ENCODE results near the gene ITGB2. TPM values are rescaled to one million over a fixed set of nuclear protein-coding genes. Genes with fewer than 3 reads are reported as not detected.

The ITGB2 gene
- total RNA-seq, 2 donors from 2014 or later, result 16.7 to 63.6 TPM

DNA sequence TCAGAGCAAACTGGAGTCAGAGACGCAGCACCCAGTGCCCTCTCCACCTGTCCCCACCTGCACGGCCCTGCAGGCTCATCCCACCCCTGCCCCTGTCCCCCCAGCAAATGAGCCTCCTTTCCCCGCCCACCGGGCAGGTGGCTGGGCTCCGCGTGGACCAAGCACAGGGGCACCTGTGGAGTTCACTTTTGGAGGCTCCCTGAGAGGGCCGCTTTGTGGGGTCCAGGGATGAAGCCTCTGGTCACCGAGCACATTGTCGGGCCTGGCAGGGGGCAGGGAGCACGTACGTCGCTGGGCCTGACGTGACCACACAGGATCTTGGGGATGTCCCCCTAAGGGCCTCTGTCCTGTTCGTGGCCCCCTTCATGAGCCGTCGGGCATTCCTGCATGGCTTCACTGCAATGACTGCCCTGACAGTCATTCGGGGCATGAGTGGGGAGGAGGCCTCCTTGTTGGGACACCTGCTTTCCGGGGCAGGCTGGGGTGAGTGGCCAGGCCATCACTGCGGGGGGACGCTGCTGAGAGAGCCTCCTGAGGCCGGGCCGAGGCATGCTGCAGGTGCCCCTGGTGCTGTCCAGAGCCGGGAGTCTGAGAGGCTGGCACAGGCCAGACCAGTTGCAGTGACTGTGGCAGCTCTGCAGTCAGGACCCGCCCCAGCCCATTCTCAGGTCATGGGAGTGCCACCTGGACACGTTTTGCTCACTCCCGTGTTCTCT is 38.8 kb upstream of the ITGB2 start:
- TF ChIP-seq, protein P1, sequence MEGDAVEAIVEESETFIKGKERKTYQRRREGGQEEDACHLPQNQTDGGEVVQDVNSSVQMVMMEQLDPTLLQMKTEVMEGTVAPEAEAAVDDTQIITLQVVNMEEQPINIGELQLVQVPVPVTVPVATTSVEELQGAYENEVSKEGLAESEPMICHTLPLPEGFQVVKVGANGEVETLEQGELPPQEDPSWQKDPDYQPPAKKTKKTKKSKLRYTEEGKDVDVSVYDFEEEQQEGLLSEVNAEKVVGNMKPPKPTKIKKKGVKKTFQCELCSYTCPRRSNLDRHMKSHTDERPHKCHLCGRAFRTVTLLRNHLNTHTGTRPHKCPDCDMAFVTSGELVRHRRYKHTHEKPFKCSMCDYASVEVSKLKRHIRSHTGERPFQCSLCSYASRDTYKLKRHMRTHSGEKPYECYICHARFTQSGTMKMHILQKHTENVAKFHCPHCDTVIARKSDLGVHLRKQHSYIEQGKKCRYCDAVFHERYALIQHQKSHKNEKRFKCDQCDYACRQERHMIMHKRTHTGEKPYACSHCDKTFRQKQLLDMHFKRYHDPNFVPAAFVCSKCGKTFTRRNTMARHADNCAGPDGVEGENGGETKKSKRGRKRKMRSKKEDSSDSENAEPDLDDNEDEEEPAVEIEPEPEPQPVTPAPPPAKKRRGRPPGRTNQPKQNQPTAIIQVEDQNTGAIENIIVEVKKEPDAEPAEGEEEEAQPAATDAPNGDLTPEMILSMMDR (IDR thresholded peaks at IDR 0.05), result no peak
- no peak for DNase-seq (ENCODE audit: low spot score)
- H3K4me1 ChIP-seq, result peaks cover 0 to 60% of the 10 kb centered on the region in 2 donors

DNA sequence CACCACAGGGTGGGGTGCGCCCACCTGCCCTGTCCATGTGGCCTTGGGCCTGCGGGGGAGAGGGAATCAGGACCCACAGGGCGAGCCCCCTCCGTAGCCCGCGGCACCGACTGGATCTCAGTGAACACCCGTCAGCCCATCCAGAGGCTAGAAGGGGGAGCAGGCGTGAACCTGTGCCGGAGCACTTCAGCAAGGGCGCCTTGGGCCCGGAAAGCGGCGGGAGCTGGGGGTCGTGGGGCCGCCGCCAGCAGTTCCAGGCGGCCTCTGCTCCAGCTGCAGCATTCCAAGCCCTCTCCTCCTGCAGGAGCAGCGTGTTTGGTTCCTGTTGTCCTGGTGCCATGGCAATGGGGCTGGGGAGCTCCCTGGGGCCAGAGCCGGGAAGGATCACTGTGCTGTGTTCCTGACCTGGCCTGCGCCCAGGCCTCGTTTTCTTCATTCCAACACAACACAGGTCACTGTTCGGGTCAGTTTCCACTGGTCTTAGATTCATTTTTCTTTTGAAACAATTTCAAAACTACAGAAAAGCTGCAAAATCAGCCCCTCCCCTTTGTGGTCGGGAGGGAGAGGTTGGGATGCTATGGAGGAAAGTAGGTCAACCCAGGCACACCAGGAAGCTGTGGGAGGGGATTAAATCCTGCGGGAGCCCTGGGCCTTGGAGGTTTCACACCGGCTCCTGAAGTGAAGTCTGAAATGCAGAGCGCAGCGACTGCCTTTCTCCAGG is 37.9 kb upstream of the ITGB2 start:
- no peaks in the 10 kb centered on the region for H3K9me3 ChIP-seq
- H3K27me3 ChIP-seq, result no peaks in the 10 kb centered on the region
- H3K4me3 ChIP-seq, result peak overlapping the region in 1 of 2 donors; percentile 35
- peak overlapping the region; percentile 70 to 91 for H3K27ac ChIP-seq
- TF ChIP-seq, protein P1 (IDR thresholded peaks at IDR 0.05), result no peak
- peaks cover 0 to 68% of the 10 kb centered on the region in 2 donors for H3K4me1 ChIP-seq
- DNase-seq (ENCODE audit: low spot score), result peak; percentile 90
- no peaks in the 10 kb centered on the region for H3K36me3 ChIP-seq

More for the DNA sequence above, 38.8 kb upstream of the ITGB2 start:
- no peaks in the 10 kb centered on the region for H3K27me3 ChIP-seq
- no peaks in the 10 kb centered on the region for H3K36me3 ChIP-seq
- peak overlapping the region; percentile 70 to 91 for H3K27ac ChIP-seq
- H3K9me3 ChIP-seq, result no peaks in the 10 kb centered on the region
- peak overlapping the region in 1 of 2 donors; percentile 35 for H3K4me3 ChIP-seq

DNA sequence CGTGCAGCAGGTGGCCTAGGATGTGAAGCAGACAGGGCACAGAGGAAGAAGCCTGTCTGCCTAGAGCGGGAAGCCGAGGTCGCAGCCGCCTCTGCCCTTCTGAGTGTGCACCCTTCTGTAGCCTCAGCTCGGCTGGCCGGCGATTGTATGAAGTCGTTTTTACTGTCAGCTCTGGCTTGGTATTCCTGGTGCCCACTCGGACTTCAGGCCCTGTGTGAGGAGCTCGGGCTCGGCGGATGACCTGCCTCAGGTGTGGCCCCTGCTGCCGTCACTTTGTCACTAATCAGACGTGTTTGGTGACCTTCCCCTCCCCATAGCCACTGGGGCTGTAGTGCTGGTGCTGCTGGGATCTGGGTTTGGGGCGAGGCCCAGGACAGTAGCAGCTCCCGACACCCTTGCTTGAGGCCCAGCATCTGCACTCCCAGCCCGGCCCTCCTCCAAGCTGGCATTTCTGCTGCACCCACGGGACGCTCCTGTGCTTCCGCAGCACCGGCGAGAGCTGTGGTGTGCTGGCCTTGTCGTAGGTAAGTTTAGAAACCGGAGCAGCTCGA is 37.3 kb upstream of the ITGB2 start:
- Histone ChIP-seq H3K27ac (peak overlapping the region; percentile 70 to 91), H3K27me3 (no peaks in the 10 kb centered on the region), H3K9me3 (no peaks in the 10 kb centered on the region), H3K4me3 (peak overlapping the region in 1 of 2 donors; percentile 35), H3K36me3 (no peaks in the 10 kb centered on the region), H3K4me1 (peaks cover 0 to 74% of the 10 kb centered on the region in 2 donors)
- DNase-seq (ENCODE audit: low spot score), result no peak
- TF ChIP-seq, protein P1 (IDR thresholded peaks at IDR 0.05), result no peak

DNA sequence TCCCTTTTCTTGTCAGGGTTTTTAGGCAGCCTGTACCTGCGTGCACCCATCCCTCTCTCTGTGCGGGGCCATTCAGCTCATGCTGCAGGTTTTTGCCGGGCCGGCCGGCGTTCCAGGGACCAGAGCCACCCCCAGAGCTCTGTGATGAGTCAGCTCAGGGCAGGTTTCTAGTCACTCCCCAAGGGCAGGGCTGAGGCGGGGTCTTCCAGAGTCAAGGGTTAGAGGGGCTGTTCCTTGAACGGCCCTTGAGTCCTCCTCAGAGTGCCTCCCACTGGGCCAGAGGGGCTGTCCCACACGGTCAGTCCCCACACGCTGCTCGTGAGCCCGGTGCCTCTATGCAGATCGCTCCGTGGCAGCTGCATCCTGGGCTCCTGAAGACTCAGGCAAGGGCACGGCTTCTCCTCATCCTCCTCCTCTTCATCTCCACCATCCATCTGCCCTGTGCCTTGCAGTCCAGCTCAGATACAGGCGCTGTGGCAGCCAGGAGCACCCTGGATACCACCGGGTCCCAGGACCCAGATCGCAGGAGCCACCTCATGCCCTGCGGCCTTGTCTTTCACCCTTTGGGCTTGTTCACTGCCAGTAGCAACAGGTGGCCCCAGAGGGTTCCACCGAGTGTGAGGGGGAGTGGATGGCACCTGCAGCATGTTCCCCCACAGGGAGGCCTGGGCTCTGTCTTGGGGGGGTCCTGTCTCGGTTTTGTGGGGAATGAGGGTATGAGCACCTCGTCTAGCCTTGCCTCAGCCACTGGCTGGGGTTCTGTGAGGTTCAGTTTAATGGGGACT is 36.5 kb upstream of the ITGB2 start:
- no peak overlapping the region for H3K4me3 ChIP-seq
- no peaks in the 10 kb centered on the region for H3K36me3 ChIP-seq
- peaks cover 0 to 77% of the 10 kb centered on the region in 2 donors for H3K4me1 ChIP-seq
- DNase-seq (ENCODE audit: low spot score), result no peak
- H3K9me3 ChIP-seq, result no peaks in the 10 kb centered on the region
- H3K27me3 ChIP-seq, result no peaks in the 10 kb centered on the region
- H3K27ac ChIP-seq, result peak overlapping the region; percentile 70 to 91
- TF ChIP-seq, protein P1 (IDR thresholded peaks at IDR 0.05), result no peak

DNA sequence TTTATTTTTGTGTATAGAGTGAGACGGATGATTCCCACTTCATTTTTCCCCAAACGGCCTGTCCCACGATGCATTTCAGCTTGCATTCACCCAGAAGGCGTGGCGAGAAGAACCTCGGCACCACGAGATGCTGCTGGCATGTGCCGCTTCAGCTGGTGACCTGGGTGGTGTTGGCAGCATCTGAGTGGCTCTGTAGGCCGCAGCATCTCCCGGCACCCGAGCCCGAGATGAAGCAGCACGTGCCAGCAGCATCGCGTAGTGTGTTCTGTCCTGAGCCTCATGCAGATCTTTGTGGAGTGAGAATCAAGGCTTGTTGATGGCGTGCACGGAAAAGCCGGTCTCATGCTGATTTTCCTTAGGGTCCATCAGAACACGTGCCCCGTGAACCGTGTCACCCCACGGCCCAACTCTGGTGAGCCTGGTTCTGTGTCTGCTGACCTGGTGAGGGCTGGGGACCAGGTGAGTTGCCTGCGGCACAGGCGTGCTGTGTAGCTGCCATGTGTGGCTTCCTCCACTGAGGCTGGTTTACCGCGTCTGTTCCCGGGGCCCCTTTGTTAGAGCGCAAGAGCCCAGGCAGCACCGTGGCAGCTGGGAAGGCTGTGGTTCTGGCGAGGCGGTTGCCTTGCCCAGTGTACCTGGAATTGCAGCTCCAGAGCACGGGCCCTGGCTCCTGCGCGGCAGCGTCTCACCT is 35.8 kb upstream of the ITGB2 start:
- H3K4me1 ChIP-seq, result peaks cover 0 to 76% of the 10 kb centered on the region in 2 donors
- DNase-seq (ENCODE audit: low spot score), result no peak
- no peaks in the 10 kb centered on the region for H3K27me3 ChIP-seq
- H3K4me3 ChIP-seq, result no peak overlapping the region
- TF ChIP-seq, protein P1 (IDR thresholded peaks at IDR 0.05), result no peak
- no peaks in the 10 kb centered on the region for H3K36me3 ChIP-seq
- no peaks in the 10 kb centered on the region for H3K9me3 ChIP-seq
- H3K27ac ChIP-seq, result peak overlapping the region; percentile 91 to 92
